Measurements from ENCODE around the gene TMEM242.

TMEM242 gene

DNA sequence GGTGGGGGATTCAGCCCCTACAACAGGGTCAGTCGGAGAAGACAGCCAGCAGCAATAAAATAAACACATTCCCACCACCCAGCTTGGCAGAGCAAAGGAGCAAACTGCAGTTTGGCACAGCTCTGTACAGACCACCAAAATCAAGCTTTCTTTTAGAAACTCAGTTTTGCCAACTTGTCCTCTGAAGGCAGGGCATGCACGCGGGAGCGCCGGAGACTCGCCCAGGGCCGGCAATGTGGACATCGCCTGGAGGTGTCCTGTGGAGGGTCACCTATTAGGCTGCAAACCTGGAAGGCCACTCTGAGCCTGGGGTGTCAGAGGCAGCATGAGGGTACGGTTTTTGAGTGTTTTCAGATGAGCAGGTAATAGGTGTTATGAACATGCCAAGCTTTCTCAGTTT is 34.7 kb downstream of the TMEM242 start:
- DNase-seq (ENCODE audit: low spot score): no peak

DNA sequence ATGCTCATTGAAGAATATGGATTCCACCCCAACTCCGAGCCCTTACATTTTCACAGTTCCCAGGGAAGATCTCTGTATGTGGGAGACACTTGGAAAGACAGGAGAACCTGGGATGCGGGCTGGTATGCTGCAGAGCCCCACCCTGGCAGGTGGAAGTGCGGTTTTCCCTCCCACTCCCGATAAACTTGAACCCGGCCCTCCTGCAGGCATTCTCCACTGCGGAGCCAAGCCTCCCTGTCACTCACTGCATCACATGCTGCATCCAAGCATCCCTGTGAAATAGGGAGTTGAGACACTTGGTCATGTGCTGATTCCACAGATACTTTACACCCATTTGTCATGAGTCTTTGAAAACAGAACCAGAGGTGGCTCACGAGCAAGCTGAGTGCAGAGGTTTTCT is 35.4 kb downstream of the TMEM242 start:
- no peak for DNase-seq (ENCODE audit: low spot score)

DNA sequence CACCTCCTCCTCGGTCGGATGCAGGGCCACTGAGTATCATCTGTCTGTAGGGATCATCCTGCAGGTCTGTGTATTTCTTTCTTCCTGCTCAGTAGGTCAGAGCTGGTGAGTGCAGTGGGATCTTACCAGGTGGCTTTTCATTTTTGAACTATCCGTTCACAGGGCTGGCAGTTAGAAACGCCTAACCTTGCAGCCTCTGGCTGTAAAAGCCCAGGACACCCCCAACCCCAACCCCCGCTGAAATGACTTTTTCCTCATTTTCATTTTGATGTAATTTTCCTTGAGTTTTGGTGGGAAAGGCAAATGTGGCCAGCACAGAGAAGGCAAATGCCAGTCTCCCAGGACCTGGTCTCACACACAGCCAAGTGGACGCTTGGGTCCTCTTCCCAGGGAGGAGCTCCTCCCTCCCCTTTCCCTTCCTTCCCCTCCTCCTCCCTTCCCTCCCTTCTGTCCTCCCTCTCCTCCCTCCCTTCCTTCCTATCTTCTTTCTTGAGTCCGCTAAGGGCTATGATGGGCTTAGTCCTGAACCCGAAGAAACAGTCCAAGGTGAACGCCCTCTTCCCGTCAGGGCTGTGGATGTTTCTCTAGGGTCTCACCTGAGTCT is 36.0 kb downstream of the TMEM242 start:
- DNase-seq (ENCODE audit: low spot score): no peak

DNA sequence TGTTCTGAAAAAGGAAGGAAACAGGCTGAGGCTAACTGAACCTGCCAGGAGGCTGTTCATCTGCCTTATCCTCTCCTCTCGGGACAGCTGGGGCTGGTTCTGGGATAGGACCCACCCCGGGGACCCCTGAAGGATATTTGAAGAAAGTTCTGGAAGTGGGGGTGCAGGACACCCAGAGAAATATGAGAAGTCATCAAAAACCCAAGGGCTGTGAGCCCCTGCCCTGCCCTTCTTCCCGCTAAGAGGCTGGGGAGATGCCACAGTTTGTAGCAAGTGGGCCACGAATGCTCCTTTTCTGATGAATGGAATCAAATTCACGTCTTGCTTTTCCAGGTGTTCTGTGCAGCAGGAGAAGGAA is 37.9 kb downstream of the TMEM242 start:
- DNase-seq (ENCODE audit: low spot score): no peak

DNA sequence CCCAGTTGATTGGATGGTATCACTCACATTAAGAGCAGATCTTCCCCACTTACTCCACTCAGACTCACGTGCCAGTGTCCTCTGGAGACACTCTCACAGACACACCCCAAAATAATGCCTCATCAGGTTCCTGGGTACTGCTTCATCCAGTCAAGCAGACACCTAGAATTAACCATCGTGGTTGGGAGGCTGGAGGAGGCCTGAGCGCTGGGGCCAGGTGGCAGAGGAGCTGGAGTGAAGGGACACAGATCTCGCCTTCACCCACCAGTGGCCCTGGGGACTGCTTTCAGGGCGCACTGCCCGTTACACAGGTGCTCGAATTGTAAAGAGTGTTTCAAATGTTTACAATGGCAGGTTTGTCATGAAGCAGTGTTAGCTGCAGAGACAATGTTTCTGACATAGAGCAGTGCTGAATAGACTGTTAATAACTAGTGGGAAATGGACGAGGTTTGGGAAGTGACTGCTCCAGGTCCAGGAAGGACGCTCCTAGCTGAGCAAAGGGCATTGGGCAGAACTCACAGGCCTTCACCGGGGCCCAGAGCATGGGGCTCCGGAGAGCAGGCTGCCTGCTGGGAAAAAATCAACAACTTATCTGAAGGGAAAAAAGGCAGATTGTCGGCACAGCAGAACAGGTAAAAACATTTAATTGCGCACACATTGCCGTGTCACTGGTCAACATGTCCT is 38.4 kb downstream of the TMEM242 start:
- DNase-seq (ENCODE audit: low spot score): no peak

DNA sequence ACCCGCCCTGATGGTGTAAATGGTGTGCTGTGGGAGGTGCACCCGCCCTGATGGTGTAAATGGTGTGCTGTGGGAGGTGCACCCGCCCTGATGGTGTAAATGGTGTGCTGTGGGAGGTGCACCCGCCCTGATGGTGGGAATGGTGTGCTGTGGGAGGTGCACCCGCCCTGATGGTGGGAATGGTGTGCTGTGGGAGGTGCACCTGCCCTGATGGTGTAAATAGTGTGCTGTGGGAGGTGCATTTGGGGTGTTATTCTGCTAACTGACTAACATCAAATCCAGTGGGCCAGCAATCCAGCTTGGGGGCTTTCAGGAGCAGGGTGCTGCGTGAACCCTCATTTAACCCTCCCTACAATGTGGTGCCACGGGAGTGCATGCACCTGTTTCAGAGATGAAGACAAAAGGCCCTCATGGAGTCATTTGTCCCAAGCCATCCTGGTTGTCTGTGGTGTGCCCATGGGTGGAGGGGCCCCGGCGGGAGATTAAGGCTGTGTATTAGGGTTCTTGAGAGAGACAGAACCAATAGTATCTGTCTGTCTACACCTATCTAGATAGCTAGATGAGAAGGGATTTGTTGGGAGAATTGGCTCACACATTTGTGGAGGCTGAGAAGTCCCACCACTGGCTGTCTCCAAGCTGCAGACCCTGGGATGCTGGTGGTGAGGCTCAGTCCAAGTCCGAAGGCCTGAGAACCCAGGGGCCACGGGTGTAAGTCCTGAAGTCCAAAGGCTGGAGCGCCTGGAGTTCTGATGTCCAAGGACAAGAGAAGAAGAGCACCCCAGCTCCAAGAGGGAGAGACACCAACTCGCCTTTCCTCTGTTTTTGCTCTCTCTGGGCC is 39.2 kb downstream of the TMEM242 start:
- no peak for DNase-seq (ENCODE audit: low spot score)

DNA sequence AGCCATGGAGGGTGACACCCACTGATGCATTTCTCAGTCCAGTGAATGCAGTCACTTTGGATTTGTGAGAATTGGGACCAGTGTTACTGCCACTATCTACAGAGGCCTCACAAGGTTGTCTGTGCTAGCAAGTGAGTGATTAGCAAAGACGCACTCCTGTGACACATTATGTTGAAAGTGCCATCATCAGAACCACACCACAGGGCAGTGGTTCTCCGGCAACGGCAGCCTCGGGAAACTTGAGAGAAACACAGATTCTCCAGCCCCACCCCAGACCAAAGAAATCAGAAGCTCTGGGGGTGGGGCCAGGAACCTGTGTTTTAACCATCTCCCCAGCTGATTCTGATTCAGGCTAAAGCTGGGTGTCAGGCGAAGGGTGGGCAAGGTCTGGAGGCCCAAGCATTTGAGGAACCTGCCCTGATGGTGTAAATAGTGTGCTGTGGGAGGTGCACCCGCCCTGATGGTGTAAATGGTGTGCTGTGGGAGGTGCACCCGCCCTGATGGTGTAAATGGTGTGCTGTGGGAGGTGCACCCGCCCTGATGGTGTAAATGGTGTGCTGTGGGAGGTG is 39.9 kb downstream of the TMEM242 start:
- no peak for DNase-seq (ENCODE audit: low spot score)

DNA sequence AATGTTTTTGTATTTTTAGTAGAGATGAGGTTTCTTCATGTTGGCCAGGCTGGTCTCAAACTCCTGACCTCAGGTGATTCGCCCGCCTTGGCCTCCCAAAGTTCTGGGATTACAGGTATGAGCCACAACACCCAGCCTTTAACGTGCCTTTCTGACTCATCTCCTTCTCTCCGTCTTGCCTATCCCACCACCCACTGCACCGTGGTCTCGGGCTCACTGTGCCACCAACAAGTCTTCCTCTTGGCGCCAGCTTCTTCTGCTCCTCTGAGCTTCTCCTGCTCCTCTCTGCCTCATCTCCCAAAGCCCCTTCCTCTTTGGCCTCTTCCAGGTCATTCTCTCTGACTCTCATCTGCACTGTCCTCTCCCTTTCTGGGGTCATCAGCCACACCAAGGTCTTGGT is 41.0 kb downstream of the TMEM242 start:
- DNase-seq (ENCODE audit: low spot score): no peak

DNA sequence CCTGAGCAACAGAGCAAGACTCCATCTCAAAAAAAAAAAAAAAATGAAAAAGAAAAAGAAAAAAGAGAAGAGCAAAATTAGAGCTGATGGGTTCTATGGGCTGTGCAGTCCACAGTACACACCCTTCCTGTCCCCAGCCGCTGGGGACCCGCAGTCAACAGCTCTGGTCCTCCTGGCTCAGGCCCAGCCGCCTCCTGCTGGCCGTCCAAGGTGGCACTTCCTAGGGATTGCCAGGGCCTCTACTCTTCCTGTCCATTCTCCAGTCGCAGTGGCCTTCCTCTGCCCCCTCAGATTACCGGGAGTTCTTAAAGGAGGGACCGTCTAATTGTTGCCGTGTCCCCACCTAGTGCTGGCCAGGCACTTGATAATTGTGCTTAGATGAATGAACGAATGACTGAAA is 41.7 kb downstream of the TMEM242 start:
- DNase-seq (ENCODE audit: low spot score): peak; percentile 64

DNA sequence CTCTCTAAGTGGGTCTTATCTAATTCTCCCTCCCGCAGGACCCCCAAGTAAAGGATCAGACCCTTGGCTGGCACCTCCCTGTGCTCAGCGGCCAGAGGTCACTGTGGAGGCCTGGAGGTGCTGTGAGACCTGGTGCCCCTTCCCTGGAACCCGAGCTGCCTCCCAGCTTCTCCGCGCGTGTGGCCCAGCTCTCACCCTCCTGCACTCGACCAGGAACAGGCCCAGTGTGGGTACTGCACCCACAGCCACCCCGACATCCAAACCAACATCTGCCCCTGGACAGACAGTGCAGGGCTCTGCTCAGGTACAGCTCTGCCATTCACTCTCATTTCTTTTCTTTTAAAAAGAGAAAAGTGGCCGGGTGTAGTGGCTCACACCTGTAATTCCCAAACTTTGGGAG is 42.4 kb downstream of the TMEM242 start:
- peak; percentile 27 for DNase-seq (ENCODE audit: low spot score)

DNA sequence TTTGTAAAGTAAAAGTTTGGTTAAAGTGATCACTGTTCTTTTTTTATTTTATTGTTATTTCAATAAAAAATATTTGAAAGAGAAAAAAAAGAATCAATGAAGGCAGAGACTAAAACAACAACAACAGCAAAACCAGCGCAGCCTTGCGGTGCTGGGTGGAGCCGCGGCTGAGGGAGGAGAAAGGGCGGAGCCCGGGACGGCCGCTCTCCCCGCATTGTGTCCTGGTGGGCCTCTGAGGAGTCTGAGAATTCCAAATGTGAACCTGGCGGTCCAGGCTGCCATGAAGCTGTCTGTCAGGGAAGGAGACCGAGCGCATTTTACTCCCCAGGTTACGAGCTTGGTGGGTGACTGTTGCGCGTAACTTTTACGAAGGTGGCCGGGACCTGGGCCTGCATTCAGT is 43.2 kb downstream of the TMEM242 start:
- peak; percentile 17 for DNase-seq (ENCODE audit: low spot score)

DNA sequence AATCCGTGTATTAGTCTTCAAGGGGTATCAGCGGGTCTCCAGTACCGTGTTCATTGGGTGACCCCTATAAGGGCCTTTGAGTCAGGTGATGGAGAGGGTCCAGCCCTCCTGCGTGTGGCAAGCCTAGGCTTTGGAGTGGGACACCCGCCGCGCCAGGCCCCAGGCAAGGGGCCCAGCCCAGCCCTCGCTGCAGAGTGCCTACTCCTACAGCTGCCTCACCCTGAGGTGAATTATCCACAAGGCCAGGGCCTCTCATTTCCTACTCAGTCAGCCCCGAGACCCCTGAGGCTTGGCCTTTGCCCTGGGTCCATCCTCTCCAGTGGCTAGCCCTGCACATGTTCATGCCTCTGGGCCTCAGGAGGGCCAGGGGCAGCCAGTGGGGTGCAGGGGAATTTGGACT is 45.1 kb downstream of the TMEM242 start:
- peak; percentile 25 for DNase-seq (ENCODE audit: low spot score)

DNA sequence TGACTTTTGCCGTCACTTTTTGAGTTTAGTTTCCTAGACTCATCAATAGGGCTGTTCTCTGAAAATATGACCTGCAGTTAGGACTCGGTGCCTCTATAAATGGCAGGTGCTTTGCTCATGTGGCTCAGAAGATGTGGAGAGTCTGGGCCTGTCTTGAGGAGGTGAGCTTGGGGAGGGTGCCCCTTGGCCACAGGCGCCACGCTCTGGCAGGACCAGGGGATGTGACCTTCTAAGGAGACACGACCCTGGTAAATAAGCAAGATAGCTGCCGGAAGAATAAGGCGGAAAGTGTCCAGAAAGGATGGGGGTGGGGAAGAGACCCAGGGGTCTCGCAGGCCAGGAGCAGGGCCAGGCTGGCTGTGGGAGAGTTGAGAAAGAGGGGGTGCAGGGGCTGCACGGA is 46.6 kb downstream of the TMEM242 start:
- no peak for DNase-seq (ENCODE audit: low spot score)

DNA sequence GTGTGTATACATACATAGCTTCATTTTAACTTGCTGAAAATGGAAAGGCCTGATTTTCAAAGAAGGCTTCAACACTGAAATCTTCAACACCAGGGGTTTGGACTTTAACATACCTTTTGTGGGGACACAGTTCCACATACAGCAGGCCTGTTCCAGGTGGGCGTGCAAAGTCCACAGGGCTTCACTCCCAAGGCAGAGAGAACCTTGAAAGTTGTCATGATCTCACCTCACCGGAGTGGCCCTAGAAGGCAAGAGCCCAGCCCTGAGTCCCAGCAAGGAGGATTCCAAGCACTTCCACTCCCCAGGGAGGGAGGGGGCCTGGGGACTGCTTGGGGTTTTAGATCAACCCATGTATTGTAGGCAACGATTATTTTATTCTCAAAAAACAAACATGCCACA is 47.2 kb downstream of the TMEM242 start:
- no peak for DNase-seq (ENCODE audit: low spot score)

DNA sequence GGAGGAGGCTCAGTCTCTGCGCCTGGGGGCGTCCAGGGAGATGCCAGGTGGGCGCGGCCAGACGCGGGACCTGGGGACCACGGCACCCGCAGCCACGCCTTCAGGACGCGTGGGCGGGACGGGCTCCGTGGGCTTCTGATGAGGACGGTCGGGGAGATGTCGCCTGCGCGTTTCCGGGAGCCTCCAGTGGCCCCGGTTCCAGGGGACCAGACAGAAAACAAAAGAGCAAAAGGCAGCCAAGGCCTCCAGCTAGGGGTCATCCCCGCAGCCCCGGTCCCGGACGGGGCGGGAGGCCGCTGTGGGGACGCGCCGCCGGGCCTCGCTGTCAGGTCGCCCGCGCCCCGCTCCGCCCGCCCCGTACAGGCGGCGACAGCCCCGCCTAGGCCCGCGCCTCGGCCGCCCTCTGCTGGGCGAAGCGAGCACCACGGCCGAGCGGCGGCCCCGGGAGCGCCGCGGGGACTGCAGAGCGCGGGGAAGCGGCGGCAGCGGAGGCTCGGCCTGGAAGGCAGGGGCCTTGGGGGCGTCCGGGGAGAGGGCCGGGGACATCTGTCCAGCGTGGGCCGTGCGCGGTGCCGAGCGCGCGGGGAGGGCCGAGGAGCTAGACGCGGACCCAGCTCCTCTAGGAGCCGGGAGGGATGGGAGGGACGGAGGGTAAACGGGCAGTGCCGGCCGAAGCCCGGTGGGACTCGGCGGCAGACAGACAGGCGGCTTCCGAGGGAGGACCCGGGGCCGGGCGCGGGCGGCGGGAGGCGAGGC is 48.7 kb downstream of the TMEM242 start:
- DNase-seq (ENCODE audit: low spot score): peak; percentile 98

DNA sequence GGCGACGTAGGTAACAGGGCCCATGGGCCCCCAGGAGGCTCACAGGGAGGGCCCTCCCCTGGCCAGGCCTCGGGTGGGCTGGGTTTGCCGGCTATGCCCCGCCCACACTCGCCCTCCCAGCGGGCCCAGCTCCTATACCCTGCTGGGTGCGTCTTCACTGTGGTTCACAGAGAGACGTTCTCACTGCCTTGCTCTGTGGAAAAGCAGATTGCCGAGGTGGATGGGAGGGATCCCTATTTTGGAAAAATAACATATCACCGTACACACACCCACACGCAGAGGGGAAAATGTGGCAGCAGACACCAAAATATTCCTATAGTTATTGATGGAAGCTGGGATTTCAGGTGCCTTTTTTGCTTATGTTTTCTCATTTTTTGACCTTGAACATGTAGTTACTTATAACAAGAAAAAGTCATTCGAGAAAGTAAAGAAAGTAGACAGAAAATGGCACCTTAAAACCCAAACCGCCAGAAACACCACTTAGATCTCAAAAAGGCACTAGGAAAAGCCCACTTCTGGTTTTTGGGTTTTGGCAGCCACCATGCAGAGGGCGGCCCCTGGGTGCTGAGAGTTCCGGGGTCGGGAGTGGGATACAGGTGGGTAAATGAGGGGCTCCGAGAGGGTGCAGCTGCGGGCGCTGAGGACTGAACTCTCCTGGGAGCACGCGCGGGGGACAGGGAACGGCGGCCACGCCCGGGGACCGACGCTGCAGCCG is 49.4 kb downstream of the TMEM242 start:
- DNase-seq (ENCODE audit: low spot score): peak; percentile 77

DNA sequence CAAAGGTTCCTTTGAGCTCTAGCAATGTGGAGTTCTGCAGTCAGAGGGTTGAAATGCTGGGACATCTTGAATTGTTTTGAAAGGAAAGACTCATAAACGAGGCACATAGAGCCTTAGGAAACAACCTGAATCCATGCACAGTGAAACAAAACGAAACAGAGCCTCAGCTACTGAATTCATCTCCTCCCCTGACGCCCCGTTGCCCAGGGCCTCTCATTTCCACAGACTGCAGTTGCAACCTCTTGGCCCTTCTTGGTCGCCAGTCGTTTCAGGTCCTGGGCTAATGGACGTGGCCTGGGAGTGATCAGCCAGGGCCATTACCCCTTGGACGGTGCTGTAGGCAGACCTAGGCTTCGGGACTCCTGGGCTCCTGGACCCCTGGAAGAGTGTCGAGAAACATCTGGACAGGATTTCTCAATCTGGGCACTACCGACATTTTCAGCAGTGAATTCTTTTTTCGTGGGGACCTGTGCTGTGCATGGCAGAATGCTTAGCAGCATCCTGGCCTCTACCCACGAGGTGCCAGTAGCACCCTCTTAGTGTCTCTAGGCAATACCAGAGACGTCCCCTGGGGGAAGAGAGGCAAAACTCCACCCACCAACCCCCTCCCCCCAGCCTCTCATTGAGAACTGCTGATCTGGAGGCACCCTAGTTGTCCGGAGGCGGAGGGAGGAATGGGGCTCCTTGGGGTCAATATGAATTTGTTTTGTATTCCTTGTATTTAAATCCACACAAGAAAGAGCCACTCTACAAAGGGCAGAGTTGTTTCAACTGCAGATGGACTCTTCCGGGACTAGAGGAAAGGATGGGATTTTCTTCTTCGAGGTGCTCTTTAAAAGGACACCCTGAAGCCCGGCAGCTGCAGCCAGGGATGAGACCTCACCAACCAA is 50.2 kb downstream of the TMEM242 start:
- no peak for DNase-seq (ENCODE audit: low spot score)

DNA sequence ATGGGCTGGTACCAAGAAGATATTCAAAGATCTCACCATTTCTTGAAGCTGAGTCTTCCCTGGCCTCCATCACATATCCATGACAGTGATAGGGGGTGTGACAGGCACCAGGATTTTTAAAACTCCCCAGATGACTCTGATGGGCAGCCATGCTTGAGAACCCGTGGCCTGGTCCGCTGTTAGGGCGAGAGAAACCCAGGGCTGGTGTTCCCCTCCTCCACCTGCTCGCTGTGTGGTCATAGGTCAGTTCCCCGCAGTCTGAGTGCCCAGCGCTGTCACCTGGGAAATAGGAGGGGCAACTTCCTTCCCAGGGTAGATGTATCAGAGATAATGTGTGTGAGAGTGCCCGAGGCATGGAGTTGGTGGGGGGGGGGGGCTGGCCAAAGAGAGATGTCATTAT is 50.9 kb downstream of the TMEM242 start:
- no peak for DNase-seq (ENCODE audit: low spot score)

DNA sequence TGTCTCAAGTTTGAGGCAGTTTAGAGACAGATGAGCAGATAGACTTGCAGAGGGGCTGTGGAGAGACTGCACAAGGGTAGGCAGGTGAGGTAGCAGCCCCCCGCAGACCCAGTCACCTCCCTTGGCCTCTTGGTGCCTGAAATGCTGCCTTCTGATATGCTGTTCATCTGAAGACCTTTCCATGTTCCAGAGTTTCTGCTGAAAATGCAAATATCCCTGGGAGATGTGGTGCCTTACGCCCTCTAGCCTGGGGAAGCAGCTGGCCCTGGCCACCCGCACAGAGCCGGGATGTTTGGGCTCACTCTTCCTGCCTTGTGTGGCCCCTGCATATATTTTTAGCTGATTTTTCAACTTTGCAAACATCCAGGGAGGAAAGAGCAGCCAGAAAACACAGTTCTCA is 51.4 kb downstream of the TMEM242 start:
- DNase-seq (ENCODE audit: low spot score): no peak

DNA sequence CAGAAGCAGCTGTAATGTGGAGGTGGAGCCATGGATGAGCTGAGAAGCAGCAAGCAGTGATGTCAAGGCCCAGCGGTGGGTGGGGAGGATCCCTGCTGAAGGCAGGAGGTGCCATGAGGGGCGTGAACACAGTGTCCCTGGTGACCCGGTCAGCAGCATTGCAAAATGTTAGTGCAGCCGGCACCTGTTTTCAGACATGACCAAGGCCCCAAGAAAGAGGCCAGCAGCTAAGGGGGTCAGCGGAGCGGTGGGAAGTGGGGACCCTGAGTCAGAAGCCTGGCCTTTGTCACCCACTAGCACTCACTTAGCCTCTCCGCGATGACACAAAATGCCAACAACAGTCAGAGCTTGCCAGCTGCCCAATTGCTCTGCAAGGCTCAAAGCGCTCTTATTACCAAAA is 51.9 kb downstream of the TMEM242 start:
- no peak for DNase-seq (ENCODE audit: low spot score)

DNA sequence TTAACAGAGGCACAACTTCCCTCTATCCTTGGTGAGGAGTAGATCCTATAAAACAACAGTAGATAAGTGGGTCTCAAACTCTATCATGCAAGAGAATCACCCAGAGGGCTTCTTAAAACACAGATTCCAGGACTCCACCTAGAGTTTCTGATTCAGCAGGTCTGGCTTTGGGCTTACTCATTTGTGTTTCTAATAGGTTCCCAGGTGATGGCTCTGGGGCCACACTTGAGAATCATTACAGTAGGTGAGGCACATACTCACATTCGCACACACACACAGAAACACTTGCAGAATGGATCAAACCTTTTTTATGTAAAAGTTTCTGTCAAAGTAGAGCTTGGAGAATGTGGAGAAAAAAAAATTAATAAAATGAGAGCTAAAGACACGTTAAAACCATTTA is 52.4 kb downstream of the TMEM242 start:
- no peak for DNase-seq (ENCODE audit: low spot score)
